ENCODE data around the gene PIH1D2. TPM values are rescaled to one million over a fixed set of nuclear protein-coding genes. Genes with fewer than 3 reads are reported as not detected.

Gene PIH1D2
- total and polyA plus RNA-seq, 2 experiments from 2014 or later: 0.60 to 3.1 TPM

DNA sequence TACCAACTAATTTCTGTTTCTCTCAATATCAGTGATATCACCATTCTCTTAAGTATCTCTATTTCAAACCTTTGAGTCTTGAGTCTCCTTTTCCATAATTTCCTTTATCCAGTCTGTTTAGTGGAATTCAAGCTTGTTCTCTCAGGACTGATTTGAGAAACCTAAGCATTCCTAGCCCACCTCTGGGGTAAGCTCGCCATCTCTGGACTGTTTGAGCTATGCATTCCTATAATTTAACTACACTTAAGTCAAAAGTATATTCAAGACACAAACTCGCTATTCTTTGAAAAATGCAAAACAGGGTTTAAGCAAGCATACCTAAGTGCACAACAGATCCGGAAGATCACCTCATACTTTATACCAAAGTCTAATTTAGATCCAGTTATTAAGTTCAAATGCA is 50.7 kb downstream of the PIH1D2 start:
- Histone ChIP-seq H3K4me2 (no peak overlapping the region), H3K27ac (no peak overlapping the region), H3K9me3 (ENCODE audit: low read depth) (no peaks in the 10 kb centered on the region), H2AFZ (no peak overlapping the region), H3K79me2 (peaks cover 11% of the 10 kb centered on the region), H3K9me2 (replicated peaks; ENCODE audit: insufficient read depth) (no peaks in the 10 kb centered on the region), H3K27me3 (no peaks in the 10 kb centered on the region), H3K4me1 (ENCODE audit: insufficient read depth) (no peaks in the 10 kb centered on the region), H3K36me3 (replicated peaks; ENCODE audit: insufficient read depth, low read depth) (no peaks in the 10 kb centered on the region), H4K20me1 (ENCODE audit: insufficient read depth, poor library complexity, severe bottlenecking) (no peaks in the 10 kb centered on the region), H3K4me3 (no peak overlapping the region)
- no peak for DNase-seq (ENCODE audit: low spot score)
- WGBS (ENCODE audit: low lambda C conversion rate, missing lambda C conversion rate): 90% methylated on average over 3 of the region's 3 CpGs
- TF ChIP-seq EZH2 (IDR thresholded peaks at IDR 0.05; ENCODE audit: borderline replicate concordance): no peak
- TF ChIP-seq EZH2phosphoT487 (IDR thresholded peaks at IDR 0.05; ENCODE audit: low read depth, severe bottlenecking, unreplicated experiment): no peak

DNA sequence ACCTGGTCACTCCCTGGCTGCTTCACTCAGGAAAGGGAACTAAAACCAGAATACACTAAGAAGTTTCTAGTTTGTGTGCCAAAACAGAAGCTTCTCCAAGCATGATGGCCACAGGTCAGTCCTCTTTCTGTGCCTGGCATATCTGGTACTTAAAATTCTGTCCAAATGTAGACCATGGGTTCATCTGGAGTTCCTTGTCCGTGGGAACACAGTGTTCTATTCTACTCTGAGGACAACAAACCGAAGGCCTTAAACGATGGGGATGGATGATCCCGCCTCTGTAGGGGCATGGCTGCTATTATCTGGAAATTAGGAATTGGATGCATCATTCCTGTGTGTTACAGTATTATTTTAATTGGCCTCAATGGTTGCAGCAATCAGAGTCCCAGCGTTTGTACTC is 54.8 kb downstream of the PIH1D2 start:
- 94% methylated on average over 5 of the region's 5 CpGs for WGBS (ENCODE audit: low lambda C conversion rate, missing lambda C conversion rate)
- no peak overlapping the region for H3K4me2 ChIP-seq

More for the DNA sequence above, 54.8 kb downstream of the PIH1D2 start:
- Histone ChIP-seq H4K20me1 (ENCODE audit: insufficient read depth, poor library complexity, severe bottlenecking) (no peaks in the 10 kb centered on the region), H3K36me3 (replicated peaks; ENCODE audit: insufficient read depth, low read depth) (no peaks in the 10 kb centered on the region), H2AFZ (no peak overlapping the region), H3K4me1 (ENCODE audit: insufficient read depth) (no peaks in the 10 kb centered on the region), H3K27ac (no peak overlapping the region), H3K4me3 (no peak overlapping the region), H3K79me2 (no peaks in the 10 kb centered on the region), H3K9me3 (ENCODE audit: low read depth) (no peaks in the 10 kb centered on the region), H3K27me3 (no peaks in the 10 kb centered on the region), H3K9me2 (replicated peaks; ENCODE audit: insufficient read depth) (no peaks in the 10 kb centered on the region)
- no peak for DNase-seq (ENCODE audit: low spot score)
- TF ChIP-seq, protein P1, sequence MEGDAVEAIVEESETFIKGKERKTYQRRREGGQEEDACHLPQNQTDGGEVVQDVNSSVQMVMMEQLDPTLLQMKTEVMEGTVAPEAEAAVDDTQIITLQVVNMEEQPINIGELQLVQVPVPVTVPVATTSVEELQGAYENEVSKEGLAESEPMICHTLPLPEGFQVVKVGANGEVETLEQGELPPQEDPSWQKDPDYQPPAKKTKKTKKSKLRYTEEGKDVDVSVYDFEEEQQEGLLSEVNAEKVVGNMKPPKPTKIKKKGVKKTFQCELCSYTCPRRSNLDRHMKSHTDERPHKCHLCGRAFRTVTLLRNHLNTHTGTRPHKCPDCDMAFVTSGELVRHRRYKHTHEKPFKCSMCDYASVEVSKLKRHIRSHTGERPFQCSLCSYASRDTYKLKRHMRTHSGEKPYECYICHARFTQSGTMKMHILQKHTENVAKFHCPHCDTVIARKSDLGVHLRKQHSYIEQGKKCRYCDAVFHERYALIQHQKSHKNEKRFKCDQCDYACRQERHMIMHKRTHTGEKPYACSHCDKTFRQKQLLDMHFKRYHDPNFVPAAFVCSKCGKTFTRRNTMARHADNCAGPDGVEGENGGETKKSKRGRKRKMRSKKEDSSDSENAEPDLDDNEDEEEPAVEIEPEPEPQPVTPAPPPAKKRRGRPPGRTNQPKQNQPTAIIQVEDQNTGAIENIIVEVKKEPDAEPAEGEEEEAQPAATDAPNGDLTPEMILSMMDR (IDR thresholded peaks at IDR 0.05; ENCODE audit: poor library complexity): no peak
- no peak for TF ChIP-seq EZH2 (IDR thresholded peaks at IDR 0.05; ENCODE audit: borderline replicate concordance)
- no peak for TF ChIP-seq EZH2phosphoT487 (IDR thresholded peaks at IDR 0.05; ENCODE audit: low read depth, severe bottlenecking, unreplicated experiment)

Small RNAs within 50 kb of the gene (small RNA-seq; reads per million reads assigned to genes)
- gene AP000907.3 (not detected), gene RNU6-893P (not detected)

Other genes starting within 250 kb of the PIH1D2 start
- gene ALG9, start 202.4 kb downstream of the PIH1D2 start, total RNA-seq: 42.0 and 52.4 TPM in 2 replicates
- 22.6 and 38.7 TPM in 2 replicates for gene ALG9, start 202.4 kb downstream of the PIH1D2 start, polyA plus RNA-seq
- gene FDXACB1, start 194.9 kb downstream of the PIH1D2 start, total RNA-seq: 2.3 and 2.6 TPM in 2 replicates
- gene FDXACB1, start 194.9 kb downstream of the PIH1D2 start, polyA plus RNA-seq: 0.64 and 2.2 TPM in 2 replicates
- gene CFAP68, start 194.5 kb downstream of the PIH1D2 start, total RNA-seq: 21.1 and 24.6 TPM in 2 replicates
- 19.9 and 21.8 TPM in 2 replicates for gene CFAP68, start 194.5 kb downstream of the PIH1D2 start, polyA plus RNA-seq
- 15.7 and 20.5 TPM in 2 replicates for gene CRYAB, start 162.2 kb downstream of the PIH1D2 start, total RNA-seq
- gene CRYAB, start 162.2 kb downstream of the PIH1D2 start, polyA plus RNA-seq: 64.8 and 123 TPM in 2 replicates
- gene HSPB2, start 161.3 kb downstream of the PIH1D2 start, total RNA-seq: not detected in 2 replicates
- 0.19 and 0.29 TPM in 2 replicates for gene HSPB2, start 161.3 kb downstream of the PIH1D2 start, polyA plus RNA-seq
- 8.7 and 14.8 TPM in 2 replicates for gene C11orf52, start 155.1 kb downstream of the PIH1D2 start, total RNA-seq
- gene C11orf52, start 155.1 kb downstream of the PIH1D2 start, polyA plus RNA-seq: 21.1 and 23.7 TPM in 2 replicates
- 14.7 and 18.4 TPM in 2 replicates for gene DIXDC1, start 136.7 kb downstream of the PIH1D2 start, total RNA-seq
- gene DIXDC1, start 136.7 kb downstream of the PIH1D2 start, polyA plus RNA-seq: 5.2 and 8.2 TPM in 2 replicates
- 40.5 and 42.1 TPM in 2 replicates for gene DLAT, start 48.6 kb downstream of the PIH1D2 start, total RNA-seq
- gene DLAT, start 48.6 kb downstream of the PIH1D2 start, polyA plus RNA-seq: 27.9 and 32.7 TPM in 2 replicates
- gene NKAPD1, start 282 bp upstream of the PIH1D2 start, total RNA-seq: 21.2 and 24.6 TPM in 2 replicates
- 8.8 and 21.5 TPM in 2 replicates for gene NKAPD1, start 282 bp upstream of the PIH1D2 start, polyA plus RNA-seq
- gene TIMM8B, start 12.7 kb upstream of the PIH1D2 start, total RNA-seq: 62.5 and 62.8 TPM in 2 replicates
- gene TIMM8B, start 12.7 kb upstream of the PIH1D2 start, polyA plus RNA-seq: 126 and 128 TPM in 2 replicates
- gene SDHD, start 12.9 kb upstream of the PIH1D2 start, total RNA-seq: 151 and 152 TPM in 2 replicates
- gene SDHD, start 12.9 kb upstream of the PIH1D2 start, polyA plus RNA-seq: 144 and 158 TPM in 2 replicates
- gene IL18, start 90.1 kb upstream of the PIH1D2 start, total RNA-seq: 9.4 and 10.3 TPM in 2 replicates
- gene IL18, start 90.1 kb upstream of the PIH1D2 start, polyA plus RNA-seq: 5.1 and 7.0 TPM in 2 replicates
- gene TEX12, start 93.4 kb upstream of the PIH1D2 start, total RNA-seq: 0.50 and 4.4 TPM in 2 replicates
- gene TEX12, start 93.4 kb upstream of the PIH1D2 start, polyA plus RNA-seq: not detected in 2 replicates
- 23.9 and 30.8 TPM in 2 replicates for gene BCO2, start 101.5 kb upstream of the PIH1D2 start, total RNA-seq
- gene BCO2, start 101.5 kb upstream of the PIH1D2 start, polyA plus RNA-seq: 39.1 and 64.5 TPM in 2 replicates
- gene PTS, start 152.4 kb upstream of the PIH1D2 start, total RNA-seq: 37.5 and 44.3 TPM in 2 replicates
- 81.7 and 84.6 TPM in 2 replicates for gene PTS, start 152.4 kb upstream of the PIH1D2 start, polyA plus RNA-seq
- not detected in 2 replicates for gene PLET1, start 186.8 kb upstream of the PIH1D2 start, total RNA-seq
- 0.34 TPM in 1 of 2 replicates, not detected in the other for gene PLET1, start 186.8 kb upstream of the PIH1D2 start, polyA plus RNA-seq